Lung microvascular endothelial cell (primary cell): ENCODE results near the gene MED13. TPM values are rescaled to one million over a fixed set of nuclear protein-coding genes. Genes with fewer than 3 reads are reported as not detected.
"Not testable (repeated sequence)": the region's sequence is repeated elsewhere in the genome, so short reads cannot be mapped to it uniquely, and the experiment has no call there.

Experiments used
- DNase-seq, 2 donors: peaks; one replicate each; pipeline versions ENCODE4 v3.0.0 to v3.0.0-alpha.2; 2010; ENCODE audit warnings: low read depth in 2 of 2
- total RNA-seq: library from RNA; depleted of rRNA; stranded (reverse); fragments of >200 nt; gene quantifications from 2 replicates; pipeline ENCODE4 v1.2.1, GENCODE V29; 2014

The MED13 gene
- total RNA-seq, 1 donor from 2014 or later: 37.7 TPM

- DNase-seq: no peak
These were observed 64.0 kb downstream of the MED13 start for GRCh38 chr17:62001105-62001504.

GRCh38 chr17:62000186-62000585 is 64.9 kb downstream of the MED13 start:
- no peak for DNase-seq

- DNase-seq: not testable (repeated sequence)
These were observed 66.5 kb downstream of the MED13 start for GRCh38 chr17:61998534-61998933.

- peak in 1 of 2 donors; percentile 40 for DNase-seq
These were observed 67.4 kb downstream of the MED13 start for GRCh38 chr17:61997664-61998063.

GRCh38 chr17:61996916-61997605 is 68.0 kb downstream of the MED13 start:
- DNase-seq: no peak

GRCh38 chr17:61989509-61989908 is 75.6 kb downstream of the MED13 start:
- DNase-seq: no peak

GRCh38 chr17:61986898-61987297 is 78.2 kb downstream of the MED13 start:
- DNase-seq: no peak

GRCh38 chr17:61984821-61985220 is 80.3 kb downstream of the MED13 start:
- DNase-seq: peak in 1 of 2 donors; percentile 19

GRCh38 chr17:61981323-61981722 is 83.8 kb downstream of the MED13 start:
- DNase-seq: no peak

GRCh38 chr17:61980535-61980934 is 84.5 kb downstream of the MED13 start:
- no peak for DNase-seq

GRCh38 chr17:61974115-61974514 is 91.0 kb downstream of the MED13 start:
- no peak for DNase-seq

- no peak for DNase-seq
These were observed 92.8 kb downstream of the MED13 start for GRCh38 chr17:61972311-61972710.

GRCh38 chr17:61970030-61970429 is 95.0 kb downstream of the MED13 start:
- DNase-seq: no peak

GRCh38 chr17:61968757-61969156 is 96.3 kb downstream of the MED13 start:
- no peak for DNase-seq

- DNase-seq: no peak
These were observed 97.3 kb downstream of the MED13 start for GRCh38 chr17:61967729-61968128.

- peak in 1 of 2 donors; percentile 72 for DNase-seq
These were observed 98.9 kb downstream of the MED13 start for GRCh38 chr17:61966191-61966590.

GRCh38 chr17:61955619-61956018 is 109.5 kb downstream of the MED13 start:
- no peak for DNase-seq

- no peak for DNase-seq
These were observed 117.6 kb downstream of the MED13 start for GRCh38 chr17:61947367-61948078.

- no peak for DNase-seq
These were observed 118.7 kb downstream of the MED13 start for GRCh38 chr17:61946359-61946758.

GRCh38 chr17:61943117-61943516 is 122.0 kb downstream of the MED13 start:
- DNase-seq: no peak

GRCh38 chr17:61942085-61942484 is 123.0 kb downstream of the MED13 start:
- no peak for DNase-seq

GRCh38 chr17:61928101-61928436 is 137.0 kb downstream of the MED13 start:
- no peak for DNase-seq
